GM21723 (cell line): ENCODE data around the gene TMEM222.
"Not testable (repeated sequence)": the region's sequence is repeated elsewhere in the genome, so short reads cannot be mapped to it uniquely, and the experiment has no call there.

Experiments
- ATAC-seq: cut with Tn5 transposase; IDR thresholded peaks from one replicate; pipeline ENCODE4 v1.9.1; 2021; ENCODE audit warnings: mild to moderate bottlenecking, moderate library complexity; ENCODE audit not compliant: unreplicated experiment

The TMEM222 gene

GRCh38 chr1:27321813-27322568 lies at the start of gene TMEM222:
TMEM222 (plus strand) TSS chr1:27322163; CDS start chr1:27322198, 35 bp downstream.
- ATAC-seq = peak; percentile 93

- no peak for ATAC-seq
Observed at GRCh38 chr1:27274204-27274603, 47.8 kb upstream of the TMEM222 start.

GRCh38 chr1:27275696-27276095 lies 46.3 kb upstream of the TMEM222 start:
- ATAC-seq = no peak

GRCh38 chr1:27284425-27285273 lies 37.3 kb upstream of the TMEM222 start:
- ATAC-seq = no peak

- no peak for ATAC-seq
Observed at GRCh38 chr1:27285274-27285660, 36.7 kb upstream of the TMEM222 start.

- ATAC-seq = not testable (repeated sequence)
Observed at GRCh38 chr1:27285821-27286220, 36.1 kb upstream of the TMEM222 start.

- ATAC-seq = not testable (repeated sequence)
Observed at GRCh38 chr1:27289125-27289524, 32.8 kb upstream of the TMEM222 start.

GRCh38 chr1:27290581-27290980 lies 31.4 kb upstream of the TMEM222 start:
- ATAC-seq = no peak

- no peak for ATAC-seq
Observed at GRCh38 chr1:27292106-27292505, 29.9 kb upstream of the TMEM222 start.

GRCh38 chr1:27293915-27294314 lies 28.0 kb upstream of the TMEM222 start:
- ATAC-seq = no peak

- ATAC-seq = no peak
Observed at GRCh38 chr1:27296773-27297291, 25.1 kb upstream of the TMEM222 start.

GRCh38 chr1:27297903-27298302 lies 24.1 kb upstream of the TMEM222 start:
- ATAC-seq = no peak

GRCh38 chr1:27298632-27299384 lies 23.2 kb upstream of the TMEM222 start:
- ATAC-seq = no peak

GRCh38 chr1:27299385-27300271 lies 22.3 kb upstream of the TMEM222 start:
- ATAC-seq = no peak

GRCh38 chr1:27300341-27301051 lies 21.5 kb upstream of the TMEM222 start:
- peak; percentile 57 for ATAC-seq

GRCh38 chr1:27301052-27301422 lies 20.9 kb upstream of the TMEM222 start:
- no peak for ATAC-seq

GRCh38 chr1:27301582-27302199 lies 20.3 kb upstream of the TMEM222 start:
- ATAC-seq = no peak

GRCh38 chr1:27302612-27303011 lies 19.4 kb upstream of the TMEM222 start:
- no peak for ATAC-seq

GRCh38 chr1:27303509-27303908 lies 18.5 kb upstream of the TMEM222 start:
- ATAC-seq = no peak
